Kidney epithelial cell (primary cell): Measurements from ENCODE around the gene CLECL1. TPM values are rescaled to one million over a fixed set of nuclear protein-coding genes. Genes with fewer than 3 reads are reported as not detected.

Experiments
- DNase-seq: peaks from one replicate; pipeline ENCODE4 v3.0.0-alpha.2; 2010; ENCODE audit warnings: low read depth
- H3K27me3 ChIP-seq: 2 replicates; pipeline ENCODE4 v1.6.0; 2011; ENCODE audit warnings: low read length; ENCODE audit not compliant: control insufficient read depth, insufficient read depth
- H3K36me3 ChIP-seq: 2 replicates; pipeline ENCODE4 v1.5.1; 2011; ENCODE audit warnings: low read length; ENCODE audit not compliant: control insufficient read depth, insufficient read depth
- H3K4me3 ChIP-seq: 2 replicates; pipeline ENCODE4 v1.5.1; 2011; ENCODE audit warnings: low read depth, mild to moderate bottlenecking, control low read depth, low read length
- CTCF ChIP-seq: IDR thresholded peaks from 2 replicates; pipeline ENCODE4 v1.5.1; 2011; ENCODE audit warnings: mild to moderate bottlenecking, moderate library complexity, low read length, control low read depth, inconsistent platforms; ENCODE audit not compliant: insufficient read depth, poor library complexity, severe bottlenecking
- total RNA-seq: library from RNA; depleted of rRNA; stranded (reverse); fragments of >200 nt; gene quantifications from 2 replicates; pipeline ENCODE4 v1.2.3, GENCODE V29; 2015

Gene CLECL1
- total RNA-seq: not detected in 2 replicates

GRCh38 chr12:9732921-9733461, at the start of gene CLECL1:
Gene CLECL1, minus strand, starts transcription at chr12:9733097.
- Histone ChIP-seq H3K27me3 (no peaks in the 10 kb centered on the region), H3K4me3 (no peak within 1 kb of the TSS), H3K36me3 (no peaks in the 10 kb centered on the region)
- TF ChIP-seq CTCF: no peak
- DNase-seq: no peak

GRCh38 chr12:9781360-9781759, 48.5 kb upstream of the CLECL1 start:
- Histone ChIP-seq H3K27me3 (no peaks in the 10 kb centered on the region), H3K4me3 (no peak overlapping the region), H3K36me3 (no peaks in the 10 kb centered on the region)
- no peak for TF ChIP-seq CTCF
- no peak for DNase-seq

GRCh38 chr12:9779209-9779608, 46.3 kb upstream of the CLECL1 start:
- DNase-seq: no peak
- Histone ChIP-seq H3K4me3 (no peak overlapping the region), H3K36me3 (no peaks in the 10 kb centered on the region), H3K27me3 (no peaks in the 10 kb centered on the region)
- TF ChIP-seq CTCF: no peak

GRCh38 chr12:9776781-9777180, 43.9 kb upstream of the CLECL1 start:
- DNase-seq: no peak

GRCh38 chr12:9773216-9773877, 40.5 kb upstream of the CLECL1 start:
- Histone ChIP-seq H3K27me3 (no peaks in the 10 kb centered on the region), H3K36me3 (no peaks in the 10 kb centered on the region), H3K4me3 (no peak overlapping the region)
- DNase-seq: no peak
- TF ChIP-seq CTCF: no peak

More at GRCh38 chr12:9776781-9777180, 43.9 kb upstream of the CLECL1 start:
- no peak for TF ChIP-seq CTCF
- H3K27me3 ChIP-seq: no peaks in the 10 kb centered on the region
- no peaks in the 10 kb centered on the region for H3K36me3 ChIP-seq
- no peak overlapping the region for H3K4me3 ChIP-seq

- Histone ChIP-seq H3K4me3 (no peak overlapping the region), H3K36me3 (no peaks in the 10 kb centered on the region), H3K27me3 (no peaks in the 10 kb centered on the region)
- TF ChIP-seq CTCF: no peak
- no peak for DNase-seq
Measured at GRCh38 chr12:9763025-9763424, 30.1 kb upstream of the CLECL1 start.
